Erythroblast (primary cell): ENCODE data around the gene TBC1D8.

Experiments
- DNase-seq, 2 experiments: peaks; one replicate each; lab custom pipeline; 2025; lab: John Stamatoyannopoulos, UW
- GATA1 ChIP-seq: IDR thresholded peaks from 2 replicates; pipeline ENCODE4 v1.6.1; 2011; ENCODE audit warnings: low read depth, mild to moderate bottlenecking, control low read depth, low read length, moderate library complexity
- POLR2A ChIP-seq: IDR thresholded peaks from 2 replicates; pipeline ENCODE4 v1.6.1; 2011; ENCODE audit warnings: mild to moderate bottlenecking, low read length

Gene TBC1D8

GRCh38 chr2:101152272-101153076, 1.3 kb upstream of the TBC1D8 start:
- DNase-seq: peak; percentile 49 to 52

GRCh38 chr2:101151859-101152271, 683 bp upstream of the TBC1D8 start:
- TF ChIP-seq POLR2A: no peak
- no peak for TF ChIP-seq GATA1
- DNase-seq: no peak

More at GRCh38 chr2:101152272-101153076, 1.3 kb upstream of the TBC1D8 start:
- TF ChIP-seq POLR2A (no peak), GATA1 (no peak)

- DNase-seq: peak; percentile 9 to 11
- no peak for TF ChIP-seq GATA1
- TF ChIP-seq POLR2A: no peak
Measured at GRCh38 chr2:101150306-101151145, 656 bp downstream of the TBC1D8 start.

- TF ChIP-seq GATA1 (no peak), POLR2A (no peak)
- no peak for DNase-seq
Measured at GRCh38 chr2:101149241-101150192, 1.7 kb downstream of the TBC1D8 start.

GRCh38 chr2:101148777-101149176, 2.4 kb downstream of the TBC1D8 start:
- DNase-seq: no peak
- TF ChIP-seq POLR2A (no peak), GATA1 (no peak)

GRCh38 chr2:101147971-101148370, 3.2 kb downstream of the TBC1D8 start:
- DNase-seq: no peak
- TF ChIP-seq GATA1: no peak
- no peak for TF ChIP-seq POLR2A

- DNase-seq: no peak
- no peak for TF ChIP-seq POLR2A
- no peak for TF ChIP-seq GATA1
Measured at GRCh38 chr2:101147062-101147461, 4.1 kb downstream of the TBC1D8 start.

- DNase-seq: no peak
- TF ChIP-seq GATA1 (no peak), POLR2A (no peak)
Measured at GRCh38 chr2:101146535-101146934, 4.6 kb downstream of the TBC1D8 start.

- TF ChIP-seq POLR2A (no peak), GATA1 (no peak)
- DNase-seq: no peak
Measured at GRCh38 chr2:101145406-101145805, 5.8 kb downstream of the TBC1D8 start.

- TF ChIP-seq POLR2A: no peak
- TF ChIP-seq GATA1: no peak
- DNase-seq: no peak
Measured at GRCh38 chr2:101142163-101142562, 9.0 kb downstream of the TBC1D8 start.

GRCh38 chr2:101140978-101141655, 10.1 kb downstream of the TBC1D8 start:
- no peak for TF ChIP-seq POLR2A
- no peak for TF ChIP-seq GATA1
- no peak for DNase-seq

- DNase-seq: no peak
- TF ChIP-seq GATA1: no peak
- TF ChIP-seq POLR2A: no peak
Measured at GRCh38 chr2:101140237-101140636, 10.9 kb downstream of the TBC1D8 start.
